ENCODE measurements around the gene BTRC.

The BTRC gene

DNA sequence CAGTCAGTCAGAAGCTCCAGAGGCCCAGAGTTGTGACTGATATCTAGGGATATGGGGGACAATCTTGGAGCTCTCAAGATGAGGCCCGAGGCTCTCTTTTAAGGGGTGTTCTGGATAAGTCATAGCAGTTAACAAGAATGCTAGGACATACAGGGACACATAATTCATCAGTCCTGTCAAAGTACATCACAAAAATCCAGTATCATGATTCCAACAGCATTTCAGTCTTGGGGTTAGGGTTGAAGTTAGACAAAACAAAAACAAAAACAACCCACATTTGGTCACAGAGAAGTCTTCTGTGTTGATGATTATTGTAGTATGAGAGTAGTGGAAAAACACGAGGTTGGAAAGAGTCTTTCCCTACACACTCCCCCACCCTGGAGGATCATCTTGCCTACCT, 39.4 kb downstream of the BTRC start:
- ChIA-PET CTCF (no interaction called here), POLR2A (no interaction called here)
- TF ChIP-seq TARDBP (IDR thresholded peaks at IDR 0.05) (no peak), SUZ12 (IDR thresholded peaks at IDR 0.05) (no peak), L3MBTL2 (conservative IDR thresholded peaks at IDR 0.05) (no peak), FOXA1 (IDR thresholded peaks at IDR 0.05) (no peak), CTBP1 (IDR thresholded peaks at IDR 0.05; ENCODE audit: borderline replicate concordance) (no peak), ZNF384 (IDR thresholded peaks at IDR 0.05) (no peak), FOXM1 (IDR thresholded peaks at IDR 0.05; ENCODE audit: borderline replicate concordance) (no peak), ELF4 (IDR thresholded peaks at IDR 0.05) (no peak), SP1 (IDR thresholded peaks at IDR 0.05) (no peak), BHLHE40 (IDR thresholded peaks at IDR 0.05; ENCODE audit: borderline replicate concordance) (no peak), ARNT (IDR thresholded peaks at IDR 0.05) (no peak)
- TF ChIP-seq, protein P1, sequence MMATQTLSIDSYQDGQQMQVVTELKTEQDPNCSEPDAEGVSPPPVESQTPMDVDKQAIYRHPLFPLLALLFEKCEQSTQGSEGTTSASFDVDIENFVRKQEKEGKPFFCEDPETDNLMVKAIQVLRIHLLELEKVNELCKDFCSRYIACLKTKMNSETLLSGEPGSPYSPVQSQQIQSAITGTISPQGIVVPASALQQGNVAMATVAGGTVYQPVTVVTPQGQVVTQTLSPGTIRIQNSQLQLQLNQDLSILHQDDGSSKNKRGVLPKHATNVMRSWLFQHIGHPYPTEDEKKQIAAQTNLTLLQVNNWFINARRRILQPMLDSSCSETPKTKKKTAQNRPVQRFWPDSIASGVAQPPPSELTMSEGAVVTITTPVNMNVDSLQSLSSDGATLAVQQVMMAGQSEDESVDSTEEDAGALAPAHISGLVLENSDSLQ (IDR thresholded peaks at IDR 0.05) = no peak
- no peak for DNase-seq (ENCODE audit: extremely low spot score)

DNA sequence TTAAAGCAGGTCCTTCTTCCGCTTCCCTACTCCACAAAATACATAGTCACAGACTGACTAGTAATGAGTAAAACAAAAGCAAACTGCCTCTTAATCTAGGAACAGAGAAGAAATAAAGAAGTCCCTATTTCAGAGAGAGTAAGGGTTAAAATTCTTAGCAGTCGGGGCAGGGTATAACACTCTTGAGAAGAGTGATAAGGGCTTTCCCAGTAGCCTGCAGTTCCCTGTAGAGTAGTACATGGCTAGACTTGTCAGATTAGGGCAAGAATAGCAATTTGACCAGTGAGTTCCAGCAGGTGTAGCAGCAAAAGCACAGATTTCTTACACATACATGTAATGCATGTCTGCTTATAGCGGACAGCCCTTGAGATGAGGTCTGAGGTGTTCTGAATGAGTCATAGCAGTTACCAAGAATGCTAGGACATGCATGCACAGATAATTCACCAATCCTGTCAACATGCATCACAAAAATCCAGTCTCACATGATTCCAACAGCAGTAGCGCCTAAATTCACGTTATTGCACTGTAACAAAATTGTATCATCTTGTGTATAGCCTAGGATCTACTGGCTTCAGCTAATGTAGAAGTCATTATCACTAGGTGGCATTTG, 40.7 kb downstream of the BTRC start:
- DNase-seq (ENCODE audit: extremely low spot score) = peak; percentile 23
- POLR2A ChIA-PET = no interaction called here
- CTCF ChIA-PET = no interaction called here
- TF ChIP-seq ELF4 (IDR thresholded peaks at IDR 0.05) (no peak), FOXK2 (IDR thresholded peaks at IDR 0.05) (no peak), LEF1 (IDR thresholded peaks at IDR 0.05; ENCODE audit: borderline replicate concordance) (no peak), NFRKB (IDR thresholded peaks at IDR 0.05) (no peak), BHLHE40 (IDR thresholded peaks at IDR 0.05; ENCODE audit: borderline replicate concordance) (no peak), SP1 (IDR thresholded peaks at IDR 0.05) (no peak), FOXM1 (IDR thresholded peaks at IDR 0.05; ENCODE audit: borderline replicate concordance) (no peak), ARNT (IDR thresholded peaks at IDR 0.05) (no peak)
- TF ChIP-seq, protein P1 (IDR thresholded peaks at IDR 0.05) = no peak

DNA sequence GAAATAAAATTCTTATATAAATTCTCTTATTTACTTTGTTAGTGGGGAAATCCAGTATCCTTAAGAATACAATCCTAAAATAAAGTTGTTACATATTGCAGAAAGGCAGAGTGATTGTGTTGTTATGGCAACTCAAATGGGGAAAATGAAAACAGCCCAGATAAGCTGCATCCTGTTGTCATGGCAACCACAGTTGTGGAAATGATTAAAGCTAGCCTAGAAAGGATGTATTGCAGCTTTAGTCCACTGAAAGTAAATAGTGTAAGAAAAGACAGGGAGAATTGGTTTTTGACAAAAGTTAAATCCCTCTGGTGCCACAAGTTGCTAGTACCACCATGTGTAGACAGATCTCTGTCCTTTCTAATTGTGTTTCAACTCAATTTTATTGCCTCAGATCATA, 43.2 kb downstream of the BTRC start:
- TF ChIP-seq NFRKB (IDR thresholded peaks at IDR 0.05) (no peak), ARNT (IDR thresholded peaks at IDR 0.05) (no peak), HDGF (IDR thresholded peaks at IDR 0.05; ENCODE audit: borderline replicate concordance) (no peak)
- POLR2A ChIA-PET = no interaction called here
- peak; percentile 33 for DNase-seq (ENCODE audit: extremely low spot score)
- CTCF ChIA-PET = no interaction called here

DNA sequence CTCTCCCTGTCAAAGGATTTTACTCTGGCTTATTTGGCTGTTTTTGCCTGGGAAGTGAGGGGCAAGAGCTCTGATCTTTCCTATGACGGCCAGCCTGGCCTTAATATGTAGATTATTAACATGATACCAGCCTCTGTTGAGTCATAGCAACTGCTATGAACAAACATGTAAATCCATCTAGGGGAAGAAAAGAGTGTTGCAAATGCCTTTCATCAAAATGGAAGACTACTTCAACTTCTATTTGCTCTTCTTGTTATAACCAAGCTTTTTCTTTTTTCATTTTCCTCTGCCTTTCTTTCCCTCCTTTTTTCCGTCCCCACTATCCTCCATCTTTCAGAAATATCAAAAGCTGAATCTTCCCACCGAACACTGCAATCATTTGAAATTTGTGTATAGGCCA, 46.6 kb downstream of the BTRC start:
- CTCF ChIA-PET = interaction anchor here (0.6 kb wide), 1 partner anchor 166 kb away, joined by 5 read pairs; no protein-coding TSS in a partner anchor
- POLR2A ChIA-PET = no interaction called here
- TF ChIP-seq FOXM1 (IDR thresholded peaks at IDR 0.05; ENCODE audit: borderline replicate concordance) (no peak), LEF1 (IDR thresholded peaks at IDR 0.05; ENCODE audit: borderline replicate concordance) (no peak), HDGF (IDR thresholded peaks at IDR 0.05; ENCODE audit: borderline replicate concordance) (no peak)
- DNase-seq (ENCODE audit: extremely low spot score) = no peak

DNA sequence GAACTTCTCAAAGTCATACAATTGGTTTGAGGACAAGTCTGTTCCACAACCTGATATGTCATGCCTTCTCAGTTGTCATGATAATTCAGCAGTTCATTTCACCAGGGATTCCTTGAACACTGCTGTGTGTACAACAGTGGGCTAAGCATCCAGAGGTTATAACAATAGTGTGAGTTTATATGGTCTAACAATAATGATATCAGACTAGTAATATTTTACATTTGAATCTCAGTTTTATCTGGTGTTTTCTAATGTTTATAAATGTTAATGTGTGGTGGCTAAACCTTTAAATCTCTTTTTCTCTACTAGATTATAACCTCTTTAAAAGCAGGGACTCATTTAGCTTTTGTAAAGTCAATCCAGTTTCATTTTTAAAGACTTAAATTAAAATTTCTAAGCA, 48.7 kb downstream of the BTRC start:
- ChIA-PET POLR2A (no interaction called here), CTCF (interaction anchor here (1.5 kb wide), 1 partner anchor 41 kb away, joined by 4 read pairs; no protein-coding TSS in a partner anchor)
- TF ChIP-seq ZNF384 (IDR thresholded peaks at IDR 0.05) = no peak
- no peak for DNase-seq (ENCODE audit: extremely low spot score)

DNA sequence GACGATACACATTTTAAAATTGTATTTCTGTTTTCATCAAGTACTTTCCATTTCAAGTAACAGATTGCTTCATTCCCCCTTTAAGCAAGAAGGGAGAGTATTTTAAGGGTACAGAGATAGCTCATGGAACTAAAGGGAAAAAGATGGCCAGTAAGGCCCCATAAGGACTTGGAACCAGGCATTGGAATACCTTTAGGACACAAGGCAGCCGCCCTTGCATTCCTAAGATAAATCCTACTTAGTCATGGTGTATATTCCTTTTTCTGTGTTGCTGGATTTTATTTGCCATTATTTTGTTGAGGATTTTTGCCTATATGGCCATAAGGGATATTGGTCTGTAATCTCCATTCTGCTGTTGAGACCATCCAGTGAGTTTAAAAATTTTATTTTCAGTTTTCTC, 49.2 kb downstream of the BTRC start:
- ChIA-PET CTCF (interaction anchor here (1.5 kb wide), 1 partner anchor 41 kb away, joined by 4 read pairs; no protein-coding TSS in a partner anchor), POLR2A (no interaction called here)
- no peak for DNase-seq (ENCODE audit: extremely low spot score)
- TF ChIP-seq SUZ12 (IDR thresholded peaks at IDR 0.05) (no peak), ARNT (IDR thresholded peaks at IDR 0.05) (no peak), TARDBP (IDR thresholded peaks at IDR 0.05) (no peak), FOXM1 (IDR thresholded peaks at IDR 0.05; ENCODE audit: borderline replicate concordance) (no peak), HDGF (IDR thresholded peaks at IDR 0.05; ENCODE audit: borderline replicate concordance) (no peak), ELF4 (IDR thresholded peaks at IDR 0.05) (no peak), ZNF384 (IDR thresholded peaks at IDR 0.05) (no peak), BHLHE40 (IDR thresholded peaks at IDR 0.05; ENCODE audit: borderline replicate concordance) (no peak)

DNA sequence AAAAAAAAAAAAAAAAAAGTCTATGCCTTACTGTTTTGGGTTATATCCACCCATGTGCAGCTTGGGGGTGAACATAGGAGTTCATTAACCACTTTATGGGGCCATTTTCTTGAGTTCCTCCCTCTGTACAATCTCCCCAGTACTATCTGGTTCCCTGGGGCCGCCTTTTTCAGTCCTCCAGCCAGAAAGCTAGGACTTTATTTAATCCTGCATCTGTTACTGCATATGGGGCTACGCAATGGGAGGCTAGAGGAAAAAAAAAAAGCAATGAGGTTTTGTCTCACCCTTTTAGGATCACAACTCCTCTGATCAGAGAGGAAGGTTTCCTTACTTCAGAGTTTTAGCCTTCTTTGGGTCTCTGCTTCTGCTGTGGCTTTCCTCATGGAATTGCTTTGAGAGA, 51.0 kb downstream of the BTRC start:
- TF ChIP-seq FOXM1 (IDR thresholded peaks at IDR 0.05; ENCODE audit: borderline replicate concordance) = no peak
- TF ChIP-seq L3MBTL2 (conservative IDR thresholded peaks at IDR 0.05) = no peak
- no peak for TF ChIP-seq NFRKB (IDR thresholded peaks at IDR 0.05)
- no peak for TF ChIP-seq ARNT (IDR thresholded peaks at IDR 0.05)
- TF ChIP-seq BHLHE40 (IDR thresholded peaks at IDR 0.05; ENCODE audit: borderline replicate concordance) = no peak
- no peak for TF ChIP-seq HDGF (IDR thresholded peaks at IDR 0.05; ENCODE audit: borderline replicate concordance)
- TF ChIP-seq ELF4 (IDR thresholded peaks at IDR 0.05) = no peak
- CTCF ChIA-PET = no interaction called here
- no peak for DNase-seq (ENCODE audit: extremely low spot score)
- POLR2A ChIA-PET = no interaction called here

DNA sequence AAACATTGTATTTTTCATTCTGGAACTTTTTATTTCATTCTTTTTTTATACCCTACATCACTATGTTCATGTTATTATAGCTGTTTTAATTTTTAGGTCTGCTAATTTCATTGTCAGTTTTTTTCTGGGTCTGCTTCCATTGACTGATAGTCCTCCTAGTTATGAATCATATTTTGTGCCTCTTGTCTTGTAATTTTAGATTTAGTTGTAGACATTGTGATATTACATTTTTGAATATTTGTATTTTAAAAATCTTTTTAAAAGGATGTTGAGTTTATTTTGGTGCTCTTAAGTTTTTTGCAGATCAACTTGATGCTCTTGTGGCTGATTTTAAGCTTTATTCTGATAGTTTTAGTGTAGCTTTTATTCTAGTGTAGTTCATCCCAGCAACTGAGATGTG, 57.6 kb downstream of the BTRC start:
- TF ChIP-seq BHLHE40 (IDR thresholded peaks at IDR 0.05; ENCODE audit: borderline replicate concordance) = no peak
- TF ChIP-seq, protein P1 (IDR thresholded peaks at IDR 0.05) = no peak
- TF ChIP-seq SUZ12 (IDR thresholded peaks at IDR 0.05) = no peak
- no peak for TF ChIP-seq SP1 (IDR thresholded peaks at IDR 0.05)
- no peak for TF ChIP-seq FOXA1 (IDR thresholded peaks at IDR 0.05)
- TF ChIP-seq L3MBTL2 (conservative IDR thresholded peaks at IDR 0.05) = no peak
- no peak for TF ChIP-seq ZNF384 (IDR thresholded peaks at IDR 0.05)
- no peak for TF ChIP-seq LEF1 (IDR thresholded peaks at IDR 0.05; ENCODE audit: borderline replicate concordance)
- TF ChIP-seq FOXK2 (IDR thresholded peaks at IDR 0.05) = no peak
- no peak for DNase-seq (ENCODE audit: extremely low spot score)
- CTCF ChIA-PET = no interaction called here
- POLR2A ChIA-PET = no interaction called here
